Stimulated activated CD4-positive, alpha-beta T cell treated with anti-CD3 and anti-CD28 coated beads, Interleukin-12 subunit alpha, Interleukin-12 subunit beta, amount 100 ng/mL, for 48 hours (primary cell): ENCODE results near the gene ARL2BP.
"Not testable (repeated sequence)": the region's sequence is repeated elsewhere in the genome, so short reads cannot be mapped to it uniquely, and the experiment has no call there.

ENCODE experiments used
- DNase-seq, 3 donors: peaks; one replicate each; pipeline ENCODE4 v3.0.0-alpha.2; 2020; ENCODE audit warnings: low read depth in 2 of 3, low spot score in 1 of 3

The ARL2BP gene

DNA sequence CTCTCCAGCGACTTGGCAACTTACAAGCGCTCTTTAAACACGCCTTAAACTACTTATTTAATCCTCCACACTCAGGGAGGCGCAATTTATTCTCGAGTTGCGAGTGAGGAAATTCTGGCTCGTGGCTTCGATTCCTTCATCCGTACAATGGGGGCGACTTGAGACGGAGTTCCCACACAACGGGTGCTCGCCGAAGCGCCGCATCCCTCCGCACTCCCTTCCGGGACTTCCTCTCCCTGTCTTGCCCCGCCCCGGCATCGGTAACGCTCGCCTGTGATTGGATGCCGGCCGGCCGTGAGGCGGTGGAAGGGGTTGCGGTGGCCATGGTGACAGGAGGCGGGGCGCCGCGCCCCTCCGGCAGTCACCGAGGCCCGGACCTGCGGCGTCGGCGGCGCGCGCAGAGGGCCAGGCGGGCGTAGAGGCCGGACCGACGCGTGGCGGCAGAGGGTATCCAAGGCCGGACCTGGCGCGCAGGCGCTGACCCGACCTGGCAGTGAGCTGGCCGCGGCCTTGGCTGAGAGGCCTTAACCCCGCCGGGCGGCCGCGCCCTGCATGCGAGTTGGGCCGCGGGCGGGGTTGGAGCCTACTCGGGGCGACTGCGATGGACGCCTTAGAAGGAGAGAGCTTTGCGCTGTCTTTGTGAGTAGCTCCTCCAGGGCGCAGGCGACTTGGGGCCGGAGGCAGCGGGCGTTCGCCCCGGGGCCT is at the start of gene ARL2BP:
Gene ARL2BP, plus strand, starts transcription at position 493 of the 705 bp plus-strand sequence. Its CDS starts 109 bp downstream, at position 602.
- DNase-seq: peak; percentile 94 to 98 (median 94)

DNA sequence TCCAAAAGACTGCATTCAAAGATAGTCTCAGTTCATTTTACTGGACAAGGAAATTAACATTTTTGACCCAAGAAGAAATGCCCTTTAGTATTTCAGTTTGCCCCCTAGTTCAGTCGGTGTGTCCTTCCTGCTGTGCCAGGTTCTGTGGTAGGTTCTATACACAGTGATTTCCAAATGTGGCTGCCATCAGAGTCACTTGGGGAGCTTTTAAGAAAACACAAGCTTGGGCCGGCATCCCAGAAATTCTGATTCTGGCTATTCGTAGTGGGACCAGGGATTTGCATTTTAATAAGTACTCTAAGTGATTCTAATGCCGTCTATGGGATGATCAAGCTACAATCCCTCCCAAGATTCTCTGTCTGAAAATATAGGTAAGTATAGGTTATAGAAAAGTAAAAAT is 48.8 kb upstream of the ARL2BP start:
- DNase-seq: no peak

DNA sequence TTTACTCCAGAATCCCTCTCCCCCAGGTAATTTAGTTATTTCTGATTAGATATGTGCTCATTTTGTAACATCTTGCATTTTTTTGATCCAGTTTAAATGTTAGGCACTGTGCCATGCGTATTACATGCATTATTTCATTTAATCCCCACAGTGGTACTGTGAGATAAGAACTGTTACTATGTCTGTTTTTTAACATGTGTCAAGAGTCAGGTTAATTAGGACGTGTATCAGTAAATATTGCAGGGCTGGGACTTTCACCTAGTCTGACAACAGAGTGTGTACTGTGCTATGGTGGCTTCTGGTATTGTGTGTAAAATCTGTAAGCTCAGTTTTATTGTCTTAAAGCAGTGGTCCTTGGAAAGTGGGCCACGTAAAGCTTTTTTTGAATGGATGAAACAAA is 48.3 kb upstream of the ARL2BP start:
- no peak for DNase-seq

DNA sequence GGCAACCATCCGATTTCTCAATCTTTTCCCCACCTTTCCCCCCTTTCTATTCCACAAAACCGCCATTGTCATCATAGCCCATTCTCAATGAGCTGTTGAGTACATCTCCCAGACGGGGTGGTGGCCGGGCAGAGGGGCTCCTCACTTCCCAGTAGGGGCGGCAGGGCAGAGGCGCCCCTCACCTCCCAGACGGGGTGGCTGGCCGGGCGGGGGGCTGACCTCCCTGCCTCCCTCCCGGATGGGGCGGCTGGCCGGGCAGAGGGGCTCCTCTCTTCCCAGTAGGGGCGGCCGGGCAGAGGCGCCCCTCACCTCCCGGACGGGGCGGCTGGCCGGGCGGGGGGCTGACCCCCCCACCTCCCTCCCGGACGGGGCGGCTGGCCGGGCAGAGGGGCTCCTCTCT is 44.7 kb upstream of the ARL2BP start:
- not testable (repeated sequence) for DNase-seq

DNA sequence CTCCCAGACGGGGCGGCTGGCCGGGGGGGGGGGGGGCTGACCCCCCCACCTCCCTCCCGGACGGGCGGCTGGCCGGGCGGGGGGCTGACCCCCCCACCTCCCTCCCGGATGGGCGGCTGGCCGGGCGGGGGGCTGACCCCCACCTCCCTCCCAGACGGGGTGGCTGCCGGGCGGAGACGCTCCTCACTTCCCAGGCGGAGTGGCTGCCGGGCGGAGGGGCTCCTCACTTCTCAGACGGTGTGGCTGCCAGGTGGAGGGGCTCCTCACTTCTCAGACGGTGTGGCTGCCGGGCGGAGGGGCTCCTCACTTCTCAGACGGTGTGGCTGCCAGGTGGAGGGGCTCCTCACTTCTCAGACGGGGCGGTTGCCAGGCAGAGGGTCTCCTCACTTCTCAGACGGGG is 44.1 kb upstream of the ARL2BP start:
- not testable (repeated sequence) for DNase-seq

DNA sequence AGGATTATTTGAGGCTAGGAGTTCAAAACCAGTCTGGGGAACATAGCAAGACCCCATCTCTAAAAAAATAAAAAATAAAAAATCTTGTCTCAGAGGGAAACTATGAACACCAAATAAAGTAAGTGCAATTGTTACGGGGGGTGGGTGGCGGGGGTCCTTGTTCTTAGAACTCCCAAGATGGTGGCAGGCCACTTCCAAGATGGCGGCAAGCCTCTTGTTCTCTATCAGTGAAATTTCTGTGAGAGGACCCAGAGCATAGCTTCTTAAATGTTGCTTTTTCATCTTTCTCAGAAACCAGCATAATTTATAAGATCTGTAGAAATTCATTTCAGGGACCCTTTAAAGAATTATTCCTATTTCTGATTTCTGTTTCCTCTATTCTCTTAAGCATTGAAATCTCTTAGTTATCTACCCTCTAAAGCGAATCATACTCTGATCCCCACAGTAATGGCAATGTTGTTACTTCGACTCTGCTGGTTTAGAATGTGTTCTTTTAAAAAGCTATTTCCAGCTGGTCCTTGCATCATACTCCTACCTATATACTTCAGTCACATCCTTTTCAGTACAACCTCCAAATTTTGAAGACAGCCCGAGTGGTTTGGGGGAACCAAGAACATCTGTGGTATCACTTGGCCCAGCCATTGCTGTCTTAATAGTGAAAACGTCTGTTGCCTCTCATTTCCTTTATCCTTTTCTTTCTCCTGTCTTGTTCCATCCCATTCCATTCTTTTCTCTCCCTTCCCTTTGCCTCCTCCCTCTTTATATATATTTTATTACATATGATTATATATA is 42.8 kb upstream of the ARL2BP start:
- no peak for DNase-seq

DNA sequence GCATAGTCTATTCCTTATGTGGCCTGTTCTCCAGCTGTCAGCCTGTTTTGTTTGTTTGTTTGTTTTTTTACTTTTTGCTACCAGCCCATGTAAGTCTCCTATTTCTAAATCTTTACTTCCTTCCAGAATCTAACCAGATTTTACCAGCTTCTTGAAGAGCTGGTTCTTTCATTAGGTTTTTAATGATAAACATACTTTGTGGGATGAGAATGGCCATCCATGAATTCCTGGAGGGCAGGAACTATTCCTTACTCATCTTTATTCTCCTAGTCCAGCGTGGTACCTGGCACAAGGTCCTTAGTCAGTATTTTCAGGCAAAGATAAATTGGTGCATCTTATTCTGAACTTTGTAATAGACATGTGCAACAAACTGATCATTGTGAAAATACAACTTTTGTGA is 41.6 kb upstream of the ARL2BP start:
- no peak for DNase-seq

DNA sequence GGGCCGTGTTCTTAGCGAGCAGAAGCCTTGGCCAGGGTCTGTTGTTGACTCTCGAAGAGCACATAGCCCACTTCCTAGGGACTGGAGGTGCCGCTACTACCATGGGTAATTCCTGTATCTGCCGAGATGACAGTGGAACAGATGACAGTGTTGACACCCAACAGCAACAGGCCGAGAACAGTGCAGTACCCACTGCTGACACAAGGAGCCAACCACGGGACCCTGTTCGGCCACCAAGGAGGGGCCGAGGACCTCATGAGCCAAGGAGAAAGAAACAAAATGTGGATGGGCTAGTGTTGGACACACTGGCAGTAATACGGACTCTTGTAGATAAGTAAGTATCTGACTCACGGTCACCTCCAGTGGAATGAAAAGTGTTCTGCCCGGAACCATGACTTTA is 40.4 kb upstream of the ARL2BP start:
- DNase-seq: no peak

DNA sequence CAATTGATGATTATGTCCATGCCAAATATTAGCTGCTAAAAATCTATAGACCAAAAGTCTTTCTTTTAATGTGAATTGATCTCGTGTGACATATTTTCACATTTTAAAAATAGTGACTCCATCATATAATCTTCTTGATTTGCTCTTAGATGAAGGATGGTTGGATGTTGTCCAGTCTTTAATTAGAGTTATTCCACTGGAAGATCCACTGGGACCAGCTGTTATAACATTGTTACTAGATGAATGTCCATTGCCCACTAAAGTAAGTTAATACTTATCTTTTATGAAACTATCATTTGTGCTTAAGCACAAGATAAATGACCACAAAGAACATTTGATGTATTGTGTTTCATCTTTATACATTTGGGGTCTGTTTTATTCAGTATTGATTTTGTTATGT is 36.1 kb upstream of the ARL2BP start:
- DNase-seq: no peak

DNA sequence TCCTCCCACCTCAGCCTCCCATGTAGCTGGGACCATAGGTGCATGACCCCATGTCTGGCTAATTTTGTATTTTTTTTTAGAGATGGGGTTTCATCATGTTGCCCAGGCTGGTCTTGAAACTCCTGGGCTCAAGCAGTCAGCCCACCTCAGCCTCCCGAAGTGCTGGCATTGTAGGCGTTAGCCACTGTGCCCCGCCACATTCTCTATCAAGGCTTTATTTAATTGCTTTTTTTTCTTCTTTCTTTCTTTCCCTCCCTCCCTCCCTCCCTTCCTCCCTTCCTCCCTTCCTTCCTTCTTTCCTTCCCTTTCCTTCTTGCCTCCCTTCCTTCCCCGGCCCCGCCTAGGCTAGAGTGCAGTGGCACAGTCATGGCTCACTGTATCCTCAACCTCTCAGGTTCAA is 35.3 kb upstream of the ARL2BP start:
- DNase-seq: no peak

DNA sequence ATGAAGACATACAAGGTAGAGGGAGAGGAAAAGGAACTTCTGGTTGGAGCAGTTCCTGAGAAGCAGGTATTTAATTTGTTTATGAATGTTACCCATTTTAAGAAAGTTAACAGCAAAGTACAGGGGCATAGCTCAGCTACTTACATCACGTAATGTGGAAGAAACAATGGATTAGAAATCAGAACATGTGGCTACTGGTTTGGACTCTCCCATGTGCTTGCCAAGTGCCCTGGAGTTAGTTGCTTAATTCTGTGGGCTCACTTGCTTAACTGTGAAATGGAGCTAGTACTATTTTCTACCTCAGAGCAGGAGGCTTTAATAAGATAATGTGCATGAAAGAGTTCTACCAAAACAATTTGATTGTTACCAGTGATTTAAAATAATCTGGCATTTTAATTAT is 31.6 kb upstream of the ARL2BP start:
- DNase-seq: no peak

DNA sequence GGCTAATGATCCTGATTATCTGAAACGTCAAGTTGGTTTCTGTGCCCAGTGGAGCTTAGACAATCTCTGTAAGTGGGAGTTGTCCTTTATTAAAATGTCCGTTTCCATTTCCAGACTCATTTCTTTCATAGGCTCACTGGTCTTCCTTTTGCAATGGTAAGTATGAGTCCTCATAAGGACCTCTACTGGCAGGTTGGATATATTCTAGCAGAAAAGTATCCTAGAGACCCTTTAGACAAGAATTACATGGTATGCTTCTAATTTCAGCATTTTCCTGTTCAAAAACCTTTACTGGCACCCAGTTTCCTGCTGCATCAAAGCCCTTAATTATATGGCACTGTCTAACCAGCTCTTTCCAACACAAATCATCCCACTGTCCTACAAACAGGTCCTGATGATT is 28.1 kb upstream of the ARL2BP start:
- DNase-seq: no peak

DNA sequence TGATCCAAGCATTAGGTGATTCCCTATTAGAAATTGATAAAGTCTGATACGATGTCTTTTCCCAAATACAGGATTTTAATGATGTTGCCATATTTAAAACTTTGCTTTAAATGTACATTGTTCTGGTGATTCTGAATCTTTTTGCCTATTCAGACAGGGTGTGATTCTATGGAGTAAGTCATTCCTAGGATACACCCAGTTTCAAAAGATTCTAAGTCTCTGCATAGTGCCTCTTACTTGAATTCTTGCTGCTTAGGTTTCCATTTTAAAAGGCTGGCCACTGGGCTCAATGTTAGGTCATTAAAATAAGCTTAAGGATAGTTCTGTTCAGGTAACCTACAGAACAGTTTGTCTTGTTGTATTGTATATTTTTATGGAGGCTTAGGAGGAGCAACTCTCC is 22.0 kb upstream of the ARL2BP start:
- no peak for DNase-seq

DNA sequence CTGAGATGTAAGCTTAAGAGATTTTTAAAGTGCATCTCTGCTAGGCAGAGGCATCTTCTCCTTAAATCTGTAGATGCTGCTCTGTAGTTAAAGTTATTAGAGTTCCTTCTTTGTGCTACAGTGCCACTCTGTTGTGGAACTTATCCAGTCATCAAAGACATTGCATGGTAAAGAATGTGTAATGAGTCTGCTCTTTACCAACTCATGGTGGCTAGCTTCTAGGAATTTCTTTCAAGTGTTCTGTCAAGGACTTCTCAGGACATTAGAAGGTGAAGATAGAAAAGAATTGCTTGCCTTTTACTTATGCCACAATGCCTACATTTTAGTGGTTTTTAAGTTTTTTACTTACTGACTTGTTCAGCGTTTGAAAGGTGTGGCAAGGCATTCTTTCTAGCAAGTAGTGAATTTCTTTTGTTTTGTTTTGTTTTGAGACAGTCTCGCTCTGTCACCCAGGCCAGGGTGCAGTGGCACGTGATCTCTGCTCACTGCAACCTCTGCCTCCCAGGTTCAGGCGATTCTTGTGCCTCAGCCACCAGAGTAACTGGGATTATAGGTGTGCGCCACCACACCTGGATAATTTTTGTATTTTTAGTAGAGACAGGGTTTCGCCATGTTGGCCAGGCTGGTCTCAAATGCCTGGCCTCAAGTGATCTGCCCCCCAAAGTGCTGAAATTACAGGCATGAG is 20.3 kb upstream of the ARL2BP start:
- no peak for DNase-seq

DNA sequence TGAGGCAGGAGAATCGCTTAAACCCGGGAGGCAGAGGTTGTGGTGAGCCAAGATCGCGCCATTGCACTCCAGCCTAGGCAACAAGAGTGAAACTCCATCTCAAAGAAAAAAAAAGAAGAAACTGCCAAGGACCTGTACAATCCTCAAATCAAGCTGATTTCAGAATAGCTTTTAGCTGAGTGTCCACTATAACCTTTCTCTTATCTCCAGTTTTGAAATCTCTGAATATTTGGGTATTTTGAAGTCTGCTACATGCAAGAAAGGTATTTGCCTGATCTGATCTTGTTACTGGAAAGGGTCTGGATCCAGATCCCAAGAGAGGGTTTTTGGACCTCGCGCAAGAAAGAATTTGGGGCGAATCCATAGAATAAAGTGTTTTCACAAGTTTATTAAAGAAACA is 19.1 kb upstream of the ARL2BP start:
- no peak for DNase-seq

DNA sequence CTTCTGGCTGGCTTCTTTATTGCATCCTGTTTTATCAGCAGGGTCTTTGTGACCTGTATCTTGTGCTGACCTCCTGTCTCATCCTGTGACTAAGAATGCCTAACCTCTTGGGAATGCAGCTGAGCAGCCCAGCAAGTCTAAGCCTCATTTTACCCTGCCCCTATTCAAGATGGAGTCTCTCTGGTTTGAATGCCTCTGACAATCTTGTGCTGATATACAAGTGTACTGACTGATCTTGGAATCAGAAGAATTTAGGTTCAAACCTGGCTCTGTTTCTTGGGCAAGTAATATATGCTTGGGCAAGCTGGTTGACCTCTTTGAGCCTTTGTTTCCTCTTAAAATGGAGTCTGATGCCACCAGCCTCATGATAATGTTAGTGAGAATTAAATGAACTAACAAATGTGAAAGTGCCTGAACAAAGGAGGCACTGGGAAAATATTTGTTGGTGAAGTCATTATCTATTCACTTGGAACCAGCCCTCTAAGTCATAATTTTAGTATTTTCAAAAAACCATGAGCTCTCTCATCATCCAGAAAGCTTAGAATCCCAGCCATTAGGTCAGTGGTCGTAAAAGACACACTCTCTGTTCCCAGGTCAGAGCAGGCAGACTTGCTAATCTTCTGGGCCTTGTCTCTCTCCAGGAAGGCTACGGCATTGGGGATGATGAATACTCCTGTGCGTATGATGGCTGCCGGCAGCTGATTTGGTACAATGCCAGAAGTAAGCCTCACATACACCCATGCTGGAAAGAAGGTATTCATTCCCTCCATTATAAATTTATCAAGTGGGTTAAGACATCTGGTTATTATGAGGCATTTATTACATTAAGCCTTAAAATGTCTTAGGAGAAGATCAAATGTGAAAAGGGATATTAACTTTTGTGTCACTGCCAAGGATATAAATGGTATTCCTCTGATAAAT is 18.1 kb upstream of the ARL2BP start:
- DNase-seq: no peak

DNA sequence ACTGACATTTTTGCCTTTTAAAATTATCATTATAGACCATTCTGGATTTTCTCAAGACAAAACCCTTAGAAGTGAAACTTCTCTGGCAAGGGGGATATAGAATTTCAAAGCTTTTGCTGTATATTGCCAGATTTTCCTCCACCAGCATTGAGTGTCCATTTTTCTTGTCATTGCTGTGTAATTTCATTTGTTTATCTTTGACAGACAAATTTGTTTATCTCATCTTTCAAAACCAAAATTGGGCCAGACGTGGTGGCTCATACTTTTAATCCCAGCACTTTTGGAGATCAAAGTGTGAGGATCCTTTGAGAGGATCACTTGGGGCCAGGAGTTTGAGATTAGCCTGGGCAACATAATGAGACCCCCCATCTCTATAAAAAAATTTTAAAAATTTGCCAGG is 16.0 kb upstream of the ARL2BP start:
- no peak for DNase-seq

DNA sequence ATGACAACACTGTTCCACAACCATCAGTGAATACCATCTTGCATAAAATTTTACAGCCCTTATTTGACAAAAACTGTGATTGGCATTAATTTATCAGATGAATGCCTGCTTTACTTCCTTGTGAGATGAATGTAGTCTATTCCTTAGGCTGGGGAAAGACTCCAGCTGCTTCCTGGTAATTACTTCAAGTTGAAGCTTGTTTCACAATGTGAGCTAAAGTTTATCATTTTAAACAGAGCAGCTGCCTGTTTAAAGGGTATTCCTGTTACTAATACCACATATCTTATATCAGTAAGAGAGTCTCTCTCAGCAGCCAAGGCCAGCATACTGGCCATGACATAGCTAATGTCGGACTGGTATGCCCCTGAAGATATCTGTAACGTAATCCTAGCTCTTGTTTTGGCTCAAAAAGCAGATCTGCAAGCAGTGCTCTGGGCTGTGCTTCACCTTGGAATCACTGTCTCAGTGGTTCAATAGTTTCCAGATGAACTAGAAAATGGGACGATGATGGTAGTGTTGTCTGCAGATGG is 13.2 kb upstream of the ARL2BP start:
- DNase-seq: no peak

DNA sequence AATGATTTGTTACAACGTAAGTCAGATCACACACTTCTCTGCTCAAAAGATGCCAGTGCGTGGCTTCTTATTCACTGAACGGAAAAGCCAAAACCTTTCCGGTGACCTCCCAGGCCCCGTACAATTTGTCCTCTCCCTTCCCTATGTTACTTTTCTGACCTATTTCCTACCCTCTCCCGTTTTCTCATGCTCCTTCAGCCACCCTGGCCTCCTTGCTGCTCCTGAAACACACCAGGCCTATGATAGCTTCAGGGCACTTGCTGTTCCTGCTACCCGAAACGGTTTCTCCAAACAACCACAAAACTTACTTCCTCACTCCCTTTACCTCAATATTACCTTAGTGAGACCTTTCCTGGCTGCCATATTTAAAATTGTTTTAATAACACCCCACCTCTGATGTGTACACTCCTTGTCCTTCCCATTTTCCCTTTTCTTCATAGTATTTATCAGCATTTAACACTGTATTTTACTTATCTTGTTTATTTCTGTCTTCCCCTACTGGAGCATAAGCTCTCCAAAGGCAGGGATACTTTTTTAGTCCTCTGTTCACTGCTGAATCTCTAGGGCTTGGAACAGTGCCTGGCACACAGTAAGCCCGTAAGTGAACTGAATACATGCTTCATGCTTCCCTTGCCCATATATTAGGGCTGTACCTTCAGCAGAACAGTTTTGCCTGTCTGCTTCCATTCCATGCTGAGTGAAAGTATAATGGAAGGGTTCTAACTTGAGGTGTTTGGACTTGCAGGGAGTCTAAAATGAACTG is 10.9 kb upstream of the ARL2BP start:
- DNase-seq: no peak

DNA sequence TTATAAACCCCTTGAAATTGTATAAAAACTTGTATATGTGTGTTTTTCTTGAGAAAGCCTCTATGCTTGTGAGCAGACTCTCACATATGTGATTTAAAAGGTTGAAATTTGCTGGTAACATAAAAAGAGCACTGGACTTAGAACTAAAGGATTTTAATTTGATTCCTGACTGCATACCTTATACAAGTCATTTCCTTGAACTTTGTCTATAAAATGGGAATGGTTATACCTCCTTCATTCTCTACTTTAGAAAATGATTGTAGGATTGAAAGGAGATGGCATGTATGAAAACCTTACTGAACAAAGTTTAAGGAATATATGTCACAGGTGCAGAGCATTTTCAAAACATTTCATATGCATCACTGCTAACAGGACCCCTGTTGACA is 10.4 kb upstream of the ARL2BP start:
- no peak for DNase-seq
